ENCODE data around the gene NUP62. TPM values are rescaled to one million over a fixed set of nuclear protein-coding genes. Genes with fewer than 3 reads are reported as not detected.

The NUP62 gene
- total RNA-seq, 1 experiment from 2014 or later, result 54.6 TPM

DNA sequence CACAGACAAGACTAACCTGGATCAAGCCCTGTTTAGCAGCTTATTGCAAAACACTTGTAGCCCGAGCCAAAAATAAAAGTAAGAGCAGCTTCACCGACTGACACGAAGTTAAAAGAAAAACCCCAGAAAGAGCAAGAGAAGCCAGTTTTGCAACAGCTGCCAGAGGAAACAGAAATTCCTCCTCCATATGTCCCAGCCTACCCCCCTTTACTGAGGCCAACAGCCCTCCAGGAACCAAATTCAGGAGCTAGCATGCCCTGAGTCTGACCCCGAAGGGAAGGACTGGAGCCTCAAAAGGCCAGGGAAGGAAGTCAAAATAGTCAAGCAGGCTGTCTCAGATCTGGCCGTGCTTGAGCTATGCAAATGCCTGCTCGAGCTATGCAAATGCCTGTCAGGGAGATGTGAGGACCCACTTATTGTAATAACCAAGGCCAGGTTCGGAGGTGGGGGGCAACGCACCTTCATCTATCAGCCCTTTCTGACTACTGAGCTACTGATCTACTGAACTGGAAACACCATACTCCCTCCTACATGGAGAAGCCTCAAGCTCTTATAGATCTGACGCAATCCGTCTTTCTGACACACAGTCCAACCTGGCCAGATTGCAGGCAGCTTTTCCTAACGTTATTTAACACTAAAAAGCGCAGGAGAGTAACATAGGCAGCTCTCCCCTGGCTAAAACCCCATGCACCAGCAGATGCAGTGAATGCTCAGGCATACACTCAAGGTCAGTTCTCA is 25.0 kb upstream of the NUP62 start:
- no TSS peak for BruUV-seq (replicated peaks)
- DNase-seq (ENCODE audit: low read depth, low spot score) (no peak), ATAC-seq (no peak)
- no peaks in the 10 kb centered on the region for H3K4me1 ChIP-seq (ENCODE audit: control insufficient read depth, insufficient read depth, low read length)
- H3K27ac ChIP-seq (ENCODE audit: low read length), result no peak overlapping the region
- POLR2A ChIA-PET, result no interaction called here
- intact Hi-C loops (cut with micrococcal nuclease; ENCODE audit: unreplicated experiment) (no loop called here), in situ Hi-C loops (cut with HindIII; ENCODE audit: low pct_unique_long_range_greater_than_20kb, low sequenced_read_pairs) (no loop called here)
- H3K4me3 ChIP-seq (ENCODE audit: low read depth in 2 of 2, low read length in 2 of 2), result no peak overlapping the region
- H3K9me3 ChIP-seq (ENCODE audit: control insufficient read depth, insufficient read depth, low read depth, low read length), result no peaks in the 10 kb centered on the region
- no peaks in the 10 kb centered on the region for H3K36me3 ChIP-seq (ENCODE audit: control insufficient read depth, insufficient read depth, low read length)
- no peak for TF ChIP-seq SIN3A (IDR thresholded peaks at IDR 0.05; ENCODE audit: borderline replicate concordance, insufficient read depth, low read depth, low read length)
- TF ChIP-seq, protein P1, sequence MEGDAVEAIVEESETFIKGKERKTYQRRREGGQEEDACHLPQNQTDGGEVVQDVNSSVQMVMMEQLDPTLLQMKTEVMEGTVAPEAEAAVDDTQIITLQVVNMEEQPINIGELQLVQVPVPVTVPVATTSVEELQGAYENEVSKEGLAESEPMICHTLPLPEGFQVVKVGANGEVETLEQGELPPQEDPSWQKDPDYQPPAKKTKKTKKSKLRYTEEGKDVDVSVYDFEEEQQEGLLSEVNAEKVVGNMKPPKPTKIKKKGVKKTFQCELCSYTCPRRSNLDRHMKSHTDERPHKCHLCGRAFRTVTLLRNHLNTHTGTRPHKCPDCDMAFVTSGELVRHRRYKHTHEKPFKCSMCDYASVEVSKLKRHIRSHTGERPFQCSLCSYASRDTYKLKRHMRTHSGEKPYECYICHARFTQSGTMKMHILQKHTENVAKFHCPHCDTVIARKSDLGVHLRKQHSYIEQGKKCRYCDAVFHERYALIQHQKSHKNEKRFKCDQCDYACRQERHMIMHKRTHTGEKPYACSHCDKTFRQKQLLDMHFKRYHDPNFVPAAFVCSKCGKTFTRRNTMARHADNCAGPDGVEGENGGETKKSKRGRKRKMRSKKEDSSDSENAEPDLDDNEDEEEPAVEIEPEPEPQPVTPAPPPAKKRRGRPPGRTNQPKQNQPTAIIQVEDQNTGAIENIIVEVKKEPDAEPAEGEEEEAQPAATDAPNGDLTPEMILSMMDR (IDR thresholded peaks at IDR 0.05), result no peak
- TF ChIP-seq POLR2AphosphoS5 (IDR thresholded peaks at IDR 0.05; ENCODE audit: low read depth, low read length), result no peak
- TF ChIP-seq TCF7L2 (IDR thresholded peaks at IDR 0.05; ENCODE audit: low read depth, low read length), result no peak
- TF ChIP-seq, protein P2, sequence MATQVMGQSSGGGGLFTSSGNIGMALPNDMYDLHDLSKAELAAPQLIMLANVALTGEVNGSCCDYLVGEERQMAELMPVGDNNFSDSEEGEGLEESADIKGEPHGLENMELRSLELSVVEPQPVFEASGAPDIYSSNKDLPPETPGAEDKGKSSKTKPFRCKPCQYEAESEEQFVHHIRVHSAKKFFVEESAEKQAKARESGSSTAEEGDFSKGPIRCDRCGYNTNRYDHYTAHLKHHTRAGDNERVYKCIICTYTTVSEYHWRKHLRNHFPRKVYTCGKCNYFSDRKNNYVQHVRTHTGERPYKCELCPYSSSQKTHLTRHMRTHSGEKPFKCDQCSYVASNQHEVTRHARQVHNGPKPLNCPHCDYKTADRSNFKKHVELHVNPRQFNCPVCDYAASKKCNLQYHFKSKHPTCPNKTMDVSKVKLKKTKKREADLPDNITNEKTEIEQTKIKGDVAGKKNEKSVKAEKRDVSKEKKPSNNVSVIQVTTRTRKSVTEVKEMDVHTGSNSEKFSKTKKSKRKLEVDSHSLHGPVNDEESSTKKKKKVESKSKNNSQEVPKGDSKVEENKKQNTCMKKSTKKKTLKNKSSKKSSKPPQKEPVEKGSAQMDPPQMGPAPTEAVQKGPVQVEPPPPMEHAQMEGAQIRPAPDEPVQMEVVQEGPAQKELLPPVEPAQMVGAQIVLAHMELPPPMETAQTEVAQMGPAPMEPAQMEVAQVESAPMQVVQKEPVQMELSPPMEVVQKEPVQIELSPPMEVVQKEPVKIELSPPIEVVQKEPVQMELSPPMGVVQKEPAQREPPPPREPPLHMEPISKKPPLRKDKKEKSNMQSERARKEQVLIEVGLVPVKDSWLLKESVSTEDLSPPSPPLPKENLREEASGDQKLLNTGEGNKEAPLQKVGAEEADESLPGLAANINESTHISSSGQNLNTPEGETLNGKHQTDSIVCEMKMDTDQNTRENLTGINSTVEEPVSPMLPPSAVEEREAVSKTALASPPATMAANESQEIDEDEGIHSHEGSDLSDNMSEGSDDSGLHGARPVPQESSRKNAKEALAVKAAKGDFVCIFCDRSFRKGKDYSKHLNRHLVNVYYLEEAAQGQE (IDR thresholded peaks at IDR 0.05; ENCODE audit: insufficient read depth in 1 of 2, low read depth in 2 of 2, low read length in 1 of 2), result no peak
- CTCF ChIA-PET, result no interaction called here
- H3K27me3 ChIP-seq (ENCODE audit: control insufficient read depth, insufficient read depth, low read length), result no peaks in the 10 kb centered on the region

GRCh38 chr19:49953416-49953815 is 24.1 kb upstream of the NUP62 start:
- ATAC-seq, result no peak
- no TSS peak for BruUV-seq (replicated peaks)
- TF ChIP-seq SIN3A (IDR thresholded peaks at IDR 0.05; ENCODE audit: borderline replicate concordance, insufficient read depth, low read depth, low read length) (no peak), TCF7L2 (IDR thresholded peaks at IDR 0.05; ENCODE audit: low read depth, low read length) (no peak), POLR2AphosphoS5 (IDR thresholded peaks at IDR 0.05; ENCODE audit: low read depth, low read length) (no peak)
- TF ChIP-seq, protein P2 (IDR thresholded peaks at IDR 0.05; ENCODE audit: insufficient read depth in 1 of 2, low read depth in 2 of 2, low read length in 1 of 2), result no peak
- TF ChIP-seq, protein P1 (IDR thresholded peaks at IDR 0.05), result no peak
- DNase-seq (ENCODE audit: low read depth, low spot score), result no peak
- no peaks in the 10 kb centered on the region for H3K9me3 ChIP-seq (ENCODE audit: control insufficient read depth, insufficient read depth, low read depth, low read length)
- H3K36me3 ChIP-seq (ENCODE audit: control insufficient read depth, insufficient read depth, low read length), result no peaks in the 10 kb centered on the region
- H3K27me3 ChIP-seq (ENCODE audit: control insufficient read depth, insufficient read depth, low read length), result no peaks in the 10 kb centered on the region
- CTCF ChIA-PET, result no interaction called here
- intact Hi-C loops (cut with micrococcal nuclease; ENCODE audit: unreplicated experiment), result no loop called here
- H3K4me1 ChIP-seq (ENCODE audit: control insufficient read depth, insufficient read depth, low read length), result no peaks in the 10 kb centered on the region
- in situ Hi-C loops (cut with HindIII; ENCODE audit: low pct_unique_long_range_greater_than_20kb, low sequenced_read_pairs), result no loop called here
- no peak overlapping the region for H3K4me3 ChIP-seq (ENCODE audit: low read depth in 2 of 2, low read length in 2 of 2)
- no peak overlapping the region for H3K27ac ChIP-seq (ENCODE audit: low read length)
- POLR2A ChIA-PET, result no interaction called here

Measured in Panc1 (cell line).